H1 (cell line): Measurements from ENCODE around the gene ETFB. TPM values are rescaled to one million over a fixed set of nuclear protein-coding genes. Genes with fewer than 3 reads are reported as not detected.

Experiments
- ASH2L ChIP-seq: fragments of 200-600, 300-600 bp; sonication (generic); IDR thresholded peaks from one replicate; pipeline ENCODE4 v1.7.1; 2017; ENCODE audit warnings: low read length
- CEBPB ChIP-seq: IDR thresholded peaks from 2 replicates; pipeline ENCODE4 v1.6.1; 2012; ENCODE audit warnings: low read depth, low read length
- CREB1 ChIP-seq: IDR thresholded peaks from 2 replicates; pipeline ENCODE4 v1.6.1; 2012; ENCODE audit warnings: inconsistent platforms
- EP300 ChIP-seq, 2 experiments: IDR thresholded peaks; 1 replicate in 1 of 2; 2 replicates in 1 of 2; pipeline ENCODE4 v1.6.1; 2011 to 2012; ENCODE audit warnings: low read depth in 2 of 2, low read length in 2 of 2, mild to moderate bottlenecking in 2 of 2, borderline replicate concordance in 1 of 2, inconsistent platforms in 1 of 2, moderate library complexity in 1 of 2
- GABPA ChIP-seq: IDR thresholded peaks from 2 replicates; pipeline ENCODE4 v1.6.1; 2011; ENCODE audit warnings: mild to moderate bottlenecking, low read length, moderate library complexity, borderline replicate concordance; ENCODE audit not compliant: insufficient read depth
- NANOG ChIP-seq: IDR thresholded peaks from 2 replicates; pipeline ENCODE4 v1.6.1; 2011; ENCODE audit warnings: low read length, low read depth, mild to moderate bottlenecking, inconsistent platforms; ENCODE audit not compliant: insufficient read depth, poor library complexity, severe bottlenecking
- POLR2AphosphoS5 ChIP-seq: IDR thresholded peaks from 2 replicates; pipeline ENCODE4 v1.6.1; 2011; ENCODE audit warnings: low read depth, low read length
- RBBP5 ChIP-seq: IDR thresholded peaks from 2 replicates; pipeline ENCODE4 v1.7.1; 2012; ENCODE audit warnings: low read depth, mild to moderate bottlenecking, inconsistent platforms, low read length, moderate library complexity, borderline replicate concordance
- SIRT6 ChIP-seq: IDR thresholded peaks from one replicate; pipeline ENCODE4 v1.7.1; 2012; ENCODE audit warnings: low read length, inconsistent platforms
- SIX5 ChIP-seq: IDR thresholded peaks from 2 replicates; pipeline ENCODE4 v1.6.1; 2011; ENCODE audit warnings: mild to moderate bottlenecking, low read depth, low read length
- SP1 ChIP-seq: IDR thresholded peaks from 2 replicates; pipeline ENCODE4 v1.6.1; 2011; ENCODE audit warnings: low read depth, low read length
- SRF ChIP-seq: IDR thresholded peaks from 2 replicates; pipeline ENCODE4 v1.6.1; 2011; ENCODE audit warnings: mild to moderate bottlenecking, low read depth, low read length, moderate library complexity
- SUZ12 ChIP-seq: fragments of 200-600 bp; sonication (generic); IDR thresholded peaks from 2 replicates; pipeline ENCODE4 v1.6.1; 2012; ENCODE audit warnings: mild to moderate bottlenecking, inconsistent platforms, low read length, moderate library complexity, mixed read lengths
- TAF7 ChIP-seq: optimal IDR thresholded peaks from 2 replicates; pipeline ENCODE3; 2011; ENCODE audit warnings: low read depth, mild to moderate bottlenecking, inconsistent platforms, low read length, moderate library complexity, borderline replicate concordance
- TCF12 ChIP-seq: IDR thresholded peaks from 2 replicates; pipeline ENCODE4 v1.6.1; 2011; ENCODE audit warnings: low read depth, mild to moderate bottlenecking, low read length
- TEAD4 ChIP-seq: IDR thresholded peaks from 2 replicates; pipeline ENCODE4 v1.6.1; 2012; ENCODE audit warnings: low read depth, low read length, inconsistent platforms, mixed read lengths
- YY1 ChIP-seq: IDR thresholded peaks from 2 replicates; pipeline ENCODE4 v1.6.1; 2011; ENCODE audit warnings: low read depth, mild to moderate bottlenecking, low read length
- ZNF274 ChIP-seq: IDR thresholded peaks from 2 replicates; pipeline ENCODE4 v1.7.0; 2012; ENCODE audit warnings: low read length, borderline replicate concordance; ENCODE audit errors: extremely low read depth
- polyA plus RNA-seq, 7 experiments: library from polyadenylated mRNA; depleted of rRNA in 3 of 7; stranded (reverse) in 5 of 7; unstranded in 2 of 7; fragments of >200 nt in 5 of 7; fragments of 200-250 nt in 2 of 7; gene quantifications; 1 replicate in 5 of 7; 2 replicates in 1 of 7; 4 replicates in 1 of 7; pipeline versions ENCODE4 v1.2.1 to v1.2.3, GENCODE V29; 2011 to 2013; ENCODE audit warnings: missing spikeins in 2 of 7, mixed read lengths in 2 of 7
- total RNA-seq: library from RNA; stranded (reverse); fragmentation: NEBNext Ultra II Directional; extraction: Animal tissue kit (Norgen Biotek cat#: 25700); gene quantifications from 2 replicates; pipeline ENCODE4 v1.2.1, GENCODE V29; 2021
- TF ChIP-seq, protein P1 (sequence below): IDR thresholded peaks from 2 replicates; pipeline ENCODE4 v1.6.1; 2012; ENCODE audit warnings: inconsistent platforms
- TF ChIP-seq, protein P2 (sequence below): IDR thresholded peaks from 2 replicates; pipeline ENCODE4 v1.6.1; 2011; ENCODE audit warnings: low read length, improper control_type of control experiment
- TF ChIP-seq, protein P3 (sequence below): IDR thresholded peaks from 2 replicates; pipeline ENCODE4 v1.6.1; 2012; ENCODE audit warnings: low read length, inconsistent platforms

Gene ETFB
- total and polyA plus RNA-seq, 2 of the 8 experiments (the other 6 are each of a cell fraction or from before 2014, with no cell fraction given) = 40.0 to 66.5 TPM

DNA sequence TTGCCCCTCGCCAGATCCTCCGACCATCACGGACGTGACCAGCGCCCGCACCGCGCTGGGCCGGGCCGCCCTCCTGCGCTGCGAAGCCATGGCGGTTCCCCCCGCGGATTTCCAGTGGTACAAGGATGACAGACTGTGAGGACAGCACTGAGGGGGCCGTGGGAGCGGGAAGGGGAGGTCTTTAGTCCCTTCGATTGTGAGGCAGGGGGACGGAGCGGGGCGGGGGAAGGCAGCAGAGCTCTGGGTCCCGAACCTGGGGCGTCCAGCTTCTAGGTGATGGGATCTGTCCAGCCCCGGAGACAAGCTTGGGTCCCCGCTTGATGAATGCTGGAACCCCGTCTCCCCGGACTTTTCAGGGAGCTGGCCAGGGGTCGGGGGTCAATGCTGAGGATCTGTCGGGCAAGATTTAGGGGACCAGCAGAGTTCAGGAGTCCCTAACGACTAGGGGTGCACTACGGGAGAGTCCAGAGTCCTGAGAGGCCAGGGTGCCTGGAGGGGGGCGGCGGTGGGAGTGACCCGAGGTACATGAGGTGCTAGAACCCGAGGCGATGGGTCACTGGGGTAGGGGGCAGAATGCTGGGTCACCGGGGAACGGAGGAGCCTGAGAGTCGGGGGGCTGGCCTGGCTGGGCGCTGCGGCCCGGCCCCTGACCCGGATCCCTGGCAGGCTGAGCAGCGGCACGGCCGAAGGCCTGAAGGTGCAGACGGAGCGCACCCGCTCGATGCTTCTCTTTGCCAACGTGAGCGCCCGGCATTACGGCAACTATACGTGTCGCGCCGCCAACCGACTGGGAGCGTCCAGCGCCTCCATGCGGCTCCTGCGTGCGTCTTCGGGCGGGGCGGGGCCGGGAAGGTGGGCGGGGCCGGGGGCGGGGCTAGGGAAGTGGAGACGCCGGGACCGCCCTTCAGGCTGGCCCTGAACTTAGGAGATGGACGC lies 38.9 kb downstream of the ETFB start (continued):
- TF ChIP-seq, protein P1, sequence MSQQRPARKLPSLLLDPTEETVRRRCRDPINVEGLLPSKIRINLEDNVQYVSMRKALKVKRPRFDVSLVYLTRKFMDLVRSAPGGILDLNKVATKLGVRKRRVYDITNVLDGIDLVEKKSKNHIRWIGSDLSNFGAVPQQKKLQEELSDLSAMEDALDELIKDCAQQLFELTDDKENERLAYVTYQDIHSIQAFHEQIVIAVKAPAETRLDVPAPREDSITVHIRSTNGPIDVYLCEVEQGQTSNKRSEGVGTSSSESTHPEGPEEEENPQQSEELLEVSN = 0 out of 2 replicates have a peak, but pooled peaks have one; percentile 28
- TF ChIP-seq RBBP5 = no peak
- no peak for TF ChIP-seq ZNF274
- TF ChIP-seq GABPA = no peak
- TF ChIP-seq POLR2AphosphoS5 = peak; percentile 69
- TF ChIP-seq, protein P2, sequence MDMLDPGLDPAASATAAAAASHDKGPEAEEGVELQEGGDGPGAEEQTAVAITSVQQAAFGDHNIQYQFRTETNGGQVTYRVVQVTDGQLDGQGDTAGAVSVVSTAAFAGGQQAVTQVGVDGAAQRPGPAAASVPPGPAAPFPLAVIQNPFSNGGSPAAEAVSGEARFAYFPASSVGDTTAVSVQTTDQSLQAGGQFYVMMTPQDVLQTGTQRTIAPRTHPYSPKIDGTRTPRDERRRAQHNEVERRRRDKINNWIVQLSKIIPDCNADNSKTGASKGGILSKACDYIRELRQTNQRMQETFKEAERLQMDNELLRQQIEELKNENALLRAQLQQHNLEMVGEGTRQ = no peak
- no peak for TF ChIP-seq ASH2L
- peak; percentile 64 for TF ChIP-seq CREB1
- TF ChIP-seq YY1 = 0 out of 2 replicates have a peak, but pooled peaks have one; percentile 58
- no peak for TF ChIP-seq SP1
- TF ChIP-seq EP300 (IDR thresholded peaks at IDR 0.05; ENCODE audit: borderline replicate concordance in 1 of 2, low read depth in 2 of 2, low read length in 2 of 2) = no peak
- TF ChIP-seq CEBPB = no peak
- TF ChIP-seq TCF12 = no peak
- no peak for TF ChIP-seq SUZ12
- TF ChIP-seq, protein P3, sequence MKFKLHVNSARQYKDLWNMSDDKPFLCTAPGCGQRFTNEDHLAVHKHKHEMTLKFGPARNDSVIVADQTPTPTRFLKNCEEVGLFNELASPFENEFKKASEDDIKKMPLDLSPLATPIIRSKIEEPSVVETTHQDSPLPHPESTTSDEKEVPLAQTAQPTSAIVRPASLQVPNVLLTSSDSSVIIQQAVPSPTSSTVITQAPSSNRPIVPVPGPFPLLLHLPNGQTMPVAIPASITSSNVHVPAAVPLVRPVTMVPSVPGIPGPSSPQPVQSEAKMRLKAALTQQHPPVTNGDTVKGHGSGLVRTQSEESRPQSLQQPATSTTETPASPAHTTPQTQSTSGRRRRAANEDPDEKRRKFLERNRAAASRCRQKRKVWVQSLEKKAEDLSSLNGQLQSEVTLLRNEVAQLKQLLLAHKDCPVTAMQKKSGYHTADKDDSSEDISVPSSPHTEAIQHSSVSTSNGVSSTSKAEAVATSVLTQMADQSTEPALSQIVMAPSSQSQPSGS = no peak
- no peak for TF ChIP-seq SRF
- TF ChIP-seq SIRT6 = no peak
- TF ChIP-seq SIX5 = no peak
- no peak for TF ChIP-seq TEAD4
- TF ChIP-seq NANOG = no peak
- no peak for TF ChIP-seq TAF7
